WTC11 (cell line): ENCODE results near the gene TMEM40. TPM values are rescaled to one million over a fixed set of nuclear protein-coding genes. Genes with fewer than 3 reads are reported as not detected.
"Not testable (repeated sequence)": the region's sequence is repeated elsewhere in the genome, so short reads cannot be mapped to it uniquely, and the experiment has no call there.

Experiments
- ATAC-seq: fragments of 200-7000 bp; cut with Tn5 transposase; 2 replicates; pipeline ENCODE4 v1.10.0; 2021; ENCODE audit warnings: mild to moderate bottlenecking, moderate library complexity
- CTCF ChIA-PET: fragments of 300-600 bp; sonication (Branson Sonifier 250); formaldehyde crosslinking; loops from one replicate; lab custom pipeline; 2021; ENCODE audit warnings: antibody characterized with exemption; lab: Charles Lee
- POLR2A ChIA-PET: fragments of 350-600 bp; sonication (Branson Sonifier 250); formaldehyde crosslinking; loops from one replicate; lab custom pipeline; 2021; ENCODE audit warnings: antibody characterized with exemption; lab: Charles Lee
- DNase-seq: peaks from one replicate; pipeline ENCODE4 v3.0.0; 2021; ENCODE audit warnings: low spot score
- H3K27ac Mint-ChIP-seq: 2 replicates; pipeline ENCODE4 v1.8.0; 2021; ENCODE audit warnings: mixed read lengths
- H3K27me3 Mint-ChIP-seq: 2 replicates; pipeline ENCODE4 v1.8.0; 2021; ENCODE audit warnings: low read depth, mild to moderate bottlenecking, moderate library complexity, mixed read lengths
- H3K36me3 Mint-ChIP-seq: 2 replicates; pipeline ENCODE4 v1.8.0; 2021; ENCODE audit warnings: mixed read lengths
- H3K4me1 Mint-ChIP-seq: 2 replicates; pipeline ENCODE4 v1.8.0; 2022; ENCODE audit warnings: mixed read lengths
- H3K4me3 Mint-ChIP-seq: 2 replicates; pipeline ENCODE4 v1.8.0; 2021; ENCODE audit warnings: mild to moderate bottlenecking, moderate library complexity, mixed read lengths
- H3K9me3 Mint-ChIP-seq: 2 replicates; pipeline ENCODE4 v1.8.0; 2021; ENCODE audit warnings: mixed read lengths
- ATF1 ChIP-seq: sonication (generic); formaldehyde crosslinking; IDR thresholded peaks from 2 replicates; pipeline ENCODE4 v1.8.1; 2023; ENCODE audit warnings: mild to moderate bottlenecking, moderate library complexity, missing genetic modification reagents
- FOXP1 ChIP-seq: sonication (generic); formaldehyde crosslinking; IDR thresholded peaks from 2 replicates; pipeline ENCODE4 v1.8.0; 2022; ENCODE audit warnings: missing genetic modification reagents, mild to moderate bottlenecking, moderate library complexity, borderline replicate concordance
- JUN ChIP-seq: sonication (generic); formaldehyde crosslinking; IDR thresholded peaks from 2 replicates; pipeline ENCODE4 v1.8.0; 2023; ENCODE audit warnings: mild to moderate bottlenecking, missing genetic modification reagents
- SMAD3 ChIP-seq: sonication (generic); formaldehyde crosslinking; IDR thresholded peaks from 2 replicates; pipeline ENCODE4 v1.8.0; 2022; ENCODE audit warnings: missing genetic modification reagents, mild to moderate bottlenecking, borderline replicate concordance
- SMAD4 ChIP-seq: sonication (generic); formaldehyde crosslinking; IDR thresholded peaks from 2 replicates; pipeline ENCODE4 v1.8.0; 2022; ENCODE audit warnings: mild to moderate bottlenecking, missing genetic modification reagents
- SOX15 ChIP-seq: fragments of 250-450 bp; sonication (Bioruptor Pico); IDR thresholded peaks from 2 replicates; pipeline ENCODE4 v1.9.0; 2021; ENCODE audit warnings: mild to moderate bottlenecking
- TCF7 ChIP-seq: sonication (generic); formaldehyde crosslinking; IDR thresholded peaks from 2 replicates; pipeline ENCODE4 v1.8.0; 2022; ENCODE audit warnings: mild to moderate bottlenecking, low read depth, missing genetic modification reagents, moderate library complexity
- ZNF121 ChIP-seq: sonication (generic); formaldehyde crosslinking; IDR thresholded peaks from 2 replicates; pipeline ENCODE4 v1.8.0; 2023; ENCODE audit warnings: missing genetic modification reagents
- total RNA-seq: library from RNA; stranded (reverse); gene quantifications from 3 replicates; pipeline ENCODE4 v1.2.3, GENCODE V29; 2021
- TF ChIP-seq, protein P1 (sequence below): fragments of 250-450 bp; sonication (Bioruptor Pico); IDR thresholded peaks from 2 replicates; pipeline ENCODE4 v1.9.0; 2021; ENCODE audit warnings: mild to moderate bottlenecking
- TF ChIP-seq, protein P2 (sequence below): sonication (generic); formaldehyde crosslinking; conservative IDR thresholded peaks from 2 replicates; pipeline ENCODE4 v1.8.1; 2023; ENCODE audit warnings: mild to moderate bottlenecking, low read depth, missing genetic modification reagents, moderate library complexity
- TF ChIP-seq, protein P3 (sequence below): fragments of 250-450 bp; sonication (Bioruptor Pico); IDR thresholded peaks from 2 replicates; pipeline ENCODE4 v1.8.0; 2021; ENCODE audit warnings: mild to moderate bottlenecking
- TF ChIP-seq, protein P4 (sequence below): fragments of 200-600 bp; IDR thresholded peaks from 2 replicates; pipeline ENCODE4 v1.8.0; 2022; ENCODE audit warnings: antibody characterized with exemption

TMEM40 gene
- total RNA-seq, 1 experiment from 2014 or later = 0.17 TPM

DNA sequence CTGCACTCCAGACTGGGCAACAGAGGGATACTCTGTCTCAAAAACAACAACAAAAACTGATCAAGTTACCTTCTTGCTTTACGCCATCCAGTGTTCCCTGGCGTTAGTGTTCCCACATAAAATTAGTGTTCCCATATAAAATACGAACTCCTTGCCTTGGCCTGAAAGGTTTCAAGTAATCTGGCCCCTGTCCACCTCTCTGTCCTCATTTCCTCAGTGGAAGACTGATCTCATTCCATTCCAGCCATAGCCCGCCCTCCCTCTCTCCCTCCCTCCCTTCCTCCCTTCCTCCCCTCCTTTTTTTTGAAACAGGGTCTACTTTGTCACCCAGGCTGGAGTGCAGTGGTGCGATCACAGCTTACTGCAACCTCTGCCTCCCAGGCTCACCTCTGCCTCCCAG is 34.6 kb upstream of the TMEM40 start:
- H3K4me3 Mint-ChIP-seq = no peak overlapping the region
- H3K27ac Mint-ChIP-seq = no peak overlapping the region
- ATAC-seq = no peak
- no peak for DNase-seq
- H3K4me1 Mint-ChIP-seq = peaks cover 20% of the 10 kb centered on the region
- ChIA-PET CTCF (interaction anchor here (0.6 to 0.7 kb wide), 3 partner anchors 19 to 85 kb away, joined by 3 to 6 read pairs (median 3); no protein-coding TSS in a partner anchor), POLR2A (no interaction called here)
- H3K27me3 Mint-ChIP-seq = no peaks in the 10 kb centered on the region; the same call in 1 of the 2 replicates
- H3K9me3 Mint-ChIP-seq = no peaks in the 10 kb centered on the region
- H3K36me3 Mint-ChIP-seq = no peaks in the 10 kb centered on the region
- no peak for TF ChIP-seq ATF1 (CRISPR knock-in tag)
- no peak for TF ChIP-seq TCF7
- TF ChIP-seq SMAD4 (CRISPR knock-in tag) = no peak
- no peak for TF ChIP-seq FOXP1 (CRISPR knock-in tag)
- TF ChIP-seq, protein P1, sequence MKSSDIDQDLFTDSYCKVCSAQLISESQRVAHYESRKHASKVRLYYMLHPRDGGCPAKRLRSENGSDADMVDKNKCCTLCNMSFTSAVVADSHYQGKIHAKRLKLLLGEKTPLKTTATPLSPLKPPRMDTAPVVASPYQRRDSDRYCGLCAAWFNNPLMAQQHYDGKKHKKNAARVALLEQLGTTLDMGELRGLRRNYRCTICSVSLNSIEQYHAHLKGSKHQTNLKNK (CRISPR knock-in tag) = no peak
- TF ChIP-seq, protein P2, sequence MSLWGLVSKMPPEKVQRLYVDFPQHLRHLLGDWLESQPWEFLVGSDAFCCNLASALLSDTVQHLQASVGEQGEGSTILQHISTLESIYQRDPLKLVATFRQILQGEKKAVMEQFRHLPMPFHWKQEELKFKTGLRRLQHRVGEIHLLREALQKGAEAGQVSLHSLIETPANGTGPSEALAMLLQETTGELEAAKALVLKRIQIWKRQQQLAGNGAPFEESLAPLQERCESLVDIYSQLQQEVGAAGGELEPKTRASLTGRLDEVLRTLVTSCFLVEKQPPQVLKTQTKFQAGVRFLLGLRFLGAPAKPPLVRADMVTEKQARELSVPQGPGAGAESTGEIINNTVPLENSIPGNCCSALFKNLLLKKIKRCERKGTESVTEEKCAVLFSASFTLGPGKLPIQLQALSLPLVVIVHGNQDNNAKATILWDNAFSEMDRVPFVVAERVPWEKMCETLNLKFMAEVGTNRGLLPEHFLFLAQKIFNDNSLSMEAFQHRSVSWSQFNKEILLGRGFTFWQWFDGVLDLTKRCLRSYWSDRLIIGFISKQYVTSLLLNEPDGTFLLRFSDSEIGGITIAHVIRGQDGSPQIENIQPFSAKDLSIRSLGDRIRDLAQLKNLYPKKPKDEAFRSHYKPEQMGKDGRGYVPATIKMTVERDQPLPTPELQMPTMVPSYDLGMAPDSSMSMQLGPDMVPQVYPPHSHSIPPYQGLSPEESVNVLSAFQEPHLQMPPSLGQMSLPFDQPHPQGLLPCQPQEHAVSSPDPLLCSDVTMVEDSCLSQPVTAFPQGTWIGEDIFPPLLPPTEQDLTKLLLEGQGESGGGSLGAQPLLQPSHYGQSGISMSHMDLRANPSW = no peak
- TF ChIP-seq JUN (CRISPR knock-in tag) = no peak
- TF ChIP-seq, protein P3, sequence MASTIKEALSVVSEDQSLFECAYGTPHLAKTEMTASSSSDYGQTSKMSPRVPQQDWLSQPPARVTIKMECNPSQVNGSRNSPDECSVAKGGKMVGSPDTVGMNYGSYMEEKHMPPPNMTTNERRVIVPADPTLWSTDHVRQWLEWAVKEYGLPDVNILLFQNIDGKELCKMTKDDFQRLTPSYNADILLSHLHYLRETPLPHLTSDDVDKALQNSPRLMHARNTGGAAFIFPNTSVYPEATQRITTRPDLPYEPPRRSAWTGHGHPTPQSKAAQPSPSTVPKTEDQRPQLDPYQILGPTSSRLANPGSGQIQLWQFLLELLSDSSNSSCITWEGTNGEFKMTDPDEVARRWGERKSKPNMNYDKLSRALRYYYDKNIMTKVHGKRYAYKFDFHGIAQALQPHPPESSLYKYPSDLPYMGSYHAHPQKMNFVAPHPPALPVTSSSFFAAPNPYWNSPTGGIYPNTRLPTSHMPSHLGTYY = no peak
- no peak for TF ChIP-seq ZNF121 (CRISPR knock-in tag)

DNA sequence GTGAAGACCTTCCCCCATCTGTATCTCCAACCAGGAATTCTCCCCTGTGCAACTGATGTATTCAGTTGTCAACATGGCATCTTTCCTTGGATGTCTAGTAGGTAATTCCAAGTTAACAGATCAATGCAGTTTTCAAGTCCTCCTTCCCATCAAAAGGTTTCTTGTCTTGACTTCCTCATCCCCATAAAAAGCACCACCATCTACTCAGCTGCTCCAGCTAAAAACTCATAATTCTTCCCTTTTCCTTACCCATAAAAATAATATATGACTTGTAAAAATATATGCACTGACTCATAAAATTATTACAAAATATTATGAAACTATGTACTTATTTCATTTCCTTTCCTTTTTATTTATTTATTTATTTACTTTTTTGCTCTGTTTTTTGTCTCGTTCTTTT is 32.4 kb upstream of the TMEM40 start:
- H3K9me3 Mint-ChIP-seq = no peaks in the 10 kb centered on the region
- DNase-seq (no peak), ATAC-seq (no peak)
- H3K27me3 Mint-ChIP-seq = no peaks in the 10 kb centered on the region; the same call in none of the 2 replicates
- H3K4me3 Mint-ChIP-seq = no peak overlapping the region
- TF ChIP-seq SMAD3 (no peak), SOX15 (CRISPR knock-in tag) (no peak)
- ChIA-PET CTCF (interaction anchor here (1.0 to 1.1 kb wide), 2 partner anchors 39 to 85 kb away, joined by 3 read pairs; no protein-coding TSS in a partner anchor), POLR2A (no interaction called here)
- H3K27ac Mint-ChIP-seq = no peak overlapping the region
- H3K36me3 Mint-ChIP-seq = no peaks in the 10 kb centered on the region
- H3K4me1 Mint-ChIP-seq = peaks cover 9% of the 10 kb centered on the region

DNA sequence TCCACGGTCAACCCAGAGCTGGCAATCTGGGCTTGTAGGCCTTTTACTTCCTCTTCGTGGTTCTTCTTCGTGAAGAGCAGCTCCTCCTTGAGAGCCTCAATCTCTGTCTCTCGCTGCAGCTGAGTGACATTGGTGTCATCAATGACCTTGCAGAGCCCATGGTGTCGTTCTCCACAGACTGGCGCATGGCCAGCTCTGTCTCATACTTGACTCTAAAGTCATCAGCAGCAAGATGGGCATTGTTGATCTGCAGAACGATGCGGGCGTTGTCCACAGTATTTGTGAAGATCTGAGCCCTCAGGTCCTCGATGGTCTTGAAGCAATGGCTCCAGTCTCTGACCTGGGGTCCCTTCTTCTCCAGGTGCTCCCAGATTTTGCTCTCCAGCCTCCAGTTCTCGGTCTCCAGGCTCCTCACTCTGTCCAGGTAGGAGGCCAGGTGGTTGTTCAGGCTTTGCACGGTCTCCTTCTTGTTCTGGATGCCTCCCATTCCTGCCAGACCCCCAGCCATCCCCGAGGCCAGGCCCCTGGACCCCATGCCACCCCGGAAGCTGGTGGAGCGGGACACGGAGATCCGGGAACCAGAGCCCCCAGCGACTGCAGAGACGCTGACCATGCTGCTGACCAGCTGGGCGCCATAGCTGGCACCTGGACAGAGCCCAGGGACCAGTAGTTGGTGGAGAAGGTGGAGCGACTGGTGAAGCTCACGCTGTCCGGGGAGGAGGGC is 29.1 kb upstream of the TMEM40 start:
- not testable (repeated sequence) for ATAC-seq, H3K4me3 Mint-ChIP-seq, H3K9me3 Mint-ChIP-seq, H3K36me3 Mint-ChIP-seq, DNase-seq, H3K27me3 Mint-ChIP-seq, H3K27ac Mint-ChIP-seq
- H3K4me1 Mint-ChIP-seq = peaks cover 18% of the 10 kb centered on the region
- ChIA-PET POLR2A (interaction anchor here (0.6 kb wide), 1 partner anchor 8 kb away, joined by 3 read pairs; the partner anchor contains the start of gene CAND2), CTCF (interaction anchor here (0.5 to 3.5 kb wide), 27 partner anchors 8 to 243 kb away, joined by 3 to 47 read pairs (median 5); partner anchors contain the start of genes CAND2, MKRN2OS and RPL32)

DNA sequence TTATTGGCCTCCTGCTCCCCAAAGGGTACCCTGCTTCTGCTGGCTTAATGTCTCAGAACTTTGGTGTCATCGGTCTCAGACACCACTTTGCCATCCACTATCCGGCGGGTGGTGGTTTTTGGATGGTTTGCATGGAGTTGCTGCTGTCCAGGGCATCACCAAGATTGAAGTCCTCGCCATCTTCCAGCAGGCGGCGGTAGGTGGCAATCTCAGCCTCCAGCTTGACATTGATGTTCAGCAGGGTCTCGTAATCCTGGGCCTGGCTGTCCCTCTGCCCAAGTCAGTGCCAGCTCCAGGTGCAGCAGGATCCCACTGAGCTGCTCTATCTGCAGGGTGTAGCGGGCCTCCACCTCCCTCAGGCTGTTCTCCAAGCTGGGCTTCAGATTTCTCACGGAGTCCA is 28.3 kb upstream of the TMEM40 start:
- H3K4me3 Mint-ChIP-seq, H3K36me3 Mint-ChIP-seq, H3K27ac Mint-ChIP-seq, H3K27me3 Mint-ChIP-seq, H3K9me3 Mint-ChIP-seq: not testable (repeated sequence)
- peaks cover 22% of the 10 kb centered on the region for H3K4me1 Mint-ChIP-seq
- CTCF ChIA-PET = interaction anchor here (0.6 to 3.5 kb wide), 26 partner anchors 9 to 242 kb away, joined by 3 to 47 read pairs (median 5); partner anchors contain the start of genes CAND2, MKRN2OS and RPL32
- peak; percentile 74 for DNase-seq
- ATAC-seq = peak; percentile 57; the same call in 1 of the 2 replicates
- POLR2A ChIA-PET = interaction anchor here (0.6 to 0.8 kb wide), 2 partner anchors 9 to 19 kb away, joined by 3 read pairs; partner anchors contain the start of gene CAND2
- TF ChIP-seq, protein P4, sequence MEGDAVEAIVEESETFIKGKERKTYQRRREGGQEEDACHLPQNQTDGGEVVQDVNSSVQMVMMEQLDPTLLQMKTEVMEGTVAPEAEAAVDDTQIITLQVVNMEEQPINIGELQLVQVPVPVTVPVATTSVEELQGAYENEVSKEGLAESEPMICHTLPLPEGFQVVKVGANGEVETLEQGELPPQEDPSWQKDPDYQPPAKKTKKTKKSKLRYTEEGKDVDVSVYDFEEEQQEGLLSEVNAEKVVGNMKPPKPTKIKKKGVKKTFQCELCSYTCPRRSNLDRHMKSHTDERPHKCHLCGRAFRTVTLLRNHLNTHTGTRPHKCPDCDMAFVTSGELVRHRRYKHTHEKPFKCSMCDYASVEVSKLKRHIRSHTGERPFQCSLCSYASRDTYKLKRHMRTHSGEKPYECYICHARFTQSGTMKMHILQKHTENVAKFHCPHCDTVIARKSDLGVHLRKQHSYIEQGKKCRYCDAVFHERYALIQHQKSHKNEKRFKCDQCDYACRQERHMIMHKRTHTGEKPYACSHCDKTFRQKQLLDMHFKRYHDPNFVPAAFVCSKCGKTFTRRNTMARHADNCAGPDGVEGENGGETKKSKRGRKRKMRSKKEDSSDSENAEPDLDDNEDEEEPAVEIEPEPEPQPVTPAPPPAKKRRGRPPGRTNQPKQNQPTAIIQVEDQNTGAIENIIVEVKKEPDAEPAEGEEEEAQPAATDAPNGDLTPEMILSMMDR = peak; percentile 15; the same call in 1 of the 2 replicates
